NCI-H2196 (cell line): Measurements from ENCODE around the gene SHANK3.
"Not testable (repeated sequence)": the region's sequence is repeated elsewhere in the genome, so short reads cannot be mapped to it uniquely, and the experiment has no call there.

Experiments used
- DNase-seq: peaks from one replicate; lab custom pipeline; 2025; ENCODE audit not compliant: unreplicated experiment; lab: John Stamatoyannopoulos, UW

Gene SHANK3

GRCh38 chr22:50643821-50644101 lies 28.9 kb upstream of the SHANK3 start:
- DNase-seq, result not testable (repeated sequence)

- DNase-seq, result no peak
Observed at GRCh38 chr22:50653256-50653655, 19.4 kb upstream of the SHANK3 start.

GRCh38 chr22:50654664-50655063 lies 18.0 kb upstream of the SHANK3 start:
- not testable (repeated sequence) for DNase-seq

GRCh38 chr22:50656122-50657070 lies 16.2 kb upstream of the SHANK3 start:
- no peak for DNase-seq

- no peak for DNase-seq
Observed at GRCh38 chr22:50657925-50658324, 14.7 kb upstream of the SHANK3 start.

GRCh38 chr22:50659711-50660110 lies 12.9 kb upstream of the SHANK3 start:
- DNase-seq, result not testable (repeated sequence)

GRCh38 chr22:50660306-50660705 lies 12.3 kb upstream of the SHANK3 start:
- no peak for DNase-seq

- no peak for DNase-seq
Observed at GRCh38 chr22:50665212-50665611, 7.4 kb upstream of the SHANK3 start.

GRCh38 chr22:50665738-50666137 lies 6.9 kb upstream of the SHANK3 start:
- no peak for DNase-seq

GRCh38 chr22:50670513-50670912 lies 2.1 kb upstream of the SHANK3 start:
- no peak for DNase-seq

GRCh38 chr22:50670914-50671538 lies 1.6 kb upstream of the SHANK3 start:
- DNase-seq, result no peak

- no peak for DNase-seq
Observed at GRCh38 chr22:50671641-50672040, 982 bp upstream of the SHANK3 start.

- DNase-seq, result no peak
Observed at GRCh38 chr22:50672041-50672440, 582 bp upstream of the SHANK3 start.

- no peak for DNase-seq
Observed at GRCh38 chr22:50673231-50674129, 857 bp downstream of the SHANK3 start.

GRCh38 chr22:50674130-50674500 lies 1.5 kb downstream of the SHANK3 start:
- no peak for DNase-seq

- peak; percentile 39 for DNase-seq
Observed at GRCh38 chr22:50674606-50675552, 2.3 kb downstream of the SHANK3 start.

- no peak for DNase-seq
Observed at GRCh38 chr22:50675553-50676179, 3.0 kb downstream of the SHANK3 start.

GRCh38 chr22:50676180-50676636 lies 3.6 kb downstream of the SHANK3 start:
- no peak for DNase-seq

- DNase-seq, result no peak
Observed at GRCh38 chr22:50676661-50677492, 4.3 kb downstream of the SHANK3 start.
